GM19193 (cell line): ENCODE data around the gene TLCD2.

ENCODE experiments used
- POLR2A ChIP-seq: IDR thresholded peaks from 4 replicates; pipeline ENCODE4 v1.6.1; 2011; ENCODE audit not compliant: insufficient read depth, insufficient read length; ENCODE audit errors: extremely low read depth

Gene TLCD2

DNA sequence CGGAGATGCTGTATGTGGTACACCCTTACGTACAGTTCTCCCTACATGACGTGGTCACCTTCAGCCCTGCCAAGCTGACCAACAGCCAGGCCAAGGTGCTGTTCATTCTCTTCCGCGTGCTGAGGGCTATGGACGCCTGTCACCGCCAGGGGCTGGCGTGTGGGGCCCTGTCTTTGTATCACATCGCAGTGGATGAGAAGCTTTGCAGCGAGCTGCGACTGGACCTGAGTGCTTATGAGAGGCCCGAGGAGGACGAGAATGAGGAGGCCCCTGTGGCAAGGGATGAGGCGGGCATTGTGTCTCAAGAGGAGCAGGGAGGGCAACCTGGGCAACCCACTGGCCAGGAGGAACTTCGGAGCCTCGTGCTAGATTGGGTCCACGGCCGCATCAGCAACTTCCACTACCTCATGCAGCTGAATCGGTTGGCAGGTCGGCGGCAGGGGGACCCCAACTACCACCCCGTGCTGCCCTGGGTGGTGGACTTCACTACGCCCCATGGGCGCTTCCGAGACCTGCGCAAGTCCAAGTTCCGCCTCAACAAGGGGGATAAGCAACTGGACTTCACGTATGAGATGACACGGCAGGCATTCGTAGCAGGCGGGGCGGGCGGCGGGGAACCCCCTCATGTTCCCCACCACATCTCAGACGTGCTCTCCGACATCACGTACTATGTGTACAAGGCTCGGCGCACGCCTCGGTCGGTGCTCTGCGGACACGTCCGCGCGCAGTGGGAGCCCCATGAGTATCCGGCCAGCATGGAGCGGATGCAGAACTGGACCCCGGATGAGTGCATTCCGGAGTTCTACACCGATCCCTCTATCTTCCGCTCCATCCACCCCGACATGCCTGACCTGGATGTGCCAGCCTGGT, 15.7 kb upstream of the TLCD2 start:
- TF ChIP-seq POLR2A, result no peak

- TF ChIP-seq POLR2A, result no peak
Observed at GRCh38 chr17:1724869-1725641, 14.9 kb upstream of the TLCD2 start.

GRCh38 chr17:1724351-1724868, 14.2 kb upstream of the TLCD2 start, which contains the start of gene WDR81:
WDR81 (plus strand) TSS chr17:1724704; CDS start chr17:1724960, 256 bp downstream.
- TF ChIP-seq POLR2A, result peak; percentile 40

DNA sequence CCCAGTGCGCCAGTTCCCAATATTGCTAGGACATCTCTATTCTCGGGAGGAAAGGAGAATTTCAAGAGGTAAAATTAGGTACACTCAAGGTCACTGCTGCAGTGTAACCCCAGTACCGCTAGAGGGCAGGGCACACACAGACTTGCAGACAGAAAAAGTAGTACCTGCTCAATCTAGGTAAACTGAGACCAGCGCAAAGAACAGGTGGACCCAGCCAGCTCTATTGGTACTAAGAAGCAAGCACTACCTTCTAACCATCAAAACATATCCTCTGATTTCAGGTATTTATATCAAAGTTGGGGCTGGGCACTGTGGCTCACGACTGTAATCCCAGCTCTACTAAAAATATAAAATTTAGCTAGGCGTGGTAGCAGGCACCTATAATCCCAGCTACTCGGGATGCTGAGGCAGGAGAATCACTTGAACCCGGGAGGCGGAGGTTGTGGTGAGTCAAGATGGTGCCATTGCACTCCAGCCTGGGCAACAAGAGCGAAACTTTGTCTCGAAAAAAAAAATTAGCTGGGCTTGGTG, 10.7 kb upstream of the TLCD2 start:
- no peak for TF ChIP-seq POLR2A

GRCh38 chr17:1718362-1719165, 8.4 kb upstream of the TLCD2 start:
- TF ChIP-seq POLR2A, result no peak

GRCh38 chr17:1716912-1717695, 6.9 kb upstream of the TLCD2 start:
- TF ChIP-seq POLR2A, result peak; percentile 39

- peak; percentile 95 for TF ChIP-seq POLR2A
Observed at GRCh38 chr17:1716076-1716911, 6.1 kb upstream of the TLCD2 start.

DNA sequence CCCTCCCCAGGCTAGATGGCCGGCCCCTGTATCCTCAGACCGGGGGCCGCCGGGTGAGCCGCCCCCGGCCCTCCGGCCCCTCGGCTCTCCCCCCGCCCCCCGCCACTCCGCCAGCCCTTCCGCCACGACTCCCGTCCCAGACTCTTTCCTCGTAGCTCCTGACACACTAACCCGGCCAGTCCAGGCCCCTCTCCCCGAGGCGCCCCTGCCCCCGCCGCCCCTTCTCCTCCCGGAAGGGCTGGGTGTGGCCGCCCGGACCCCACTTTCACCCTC, 5.6 kb upstream of the TLCD2 start:
- TF ChIP-seq POLR2A, result no peak

DNA sequence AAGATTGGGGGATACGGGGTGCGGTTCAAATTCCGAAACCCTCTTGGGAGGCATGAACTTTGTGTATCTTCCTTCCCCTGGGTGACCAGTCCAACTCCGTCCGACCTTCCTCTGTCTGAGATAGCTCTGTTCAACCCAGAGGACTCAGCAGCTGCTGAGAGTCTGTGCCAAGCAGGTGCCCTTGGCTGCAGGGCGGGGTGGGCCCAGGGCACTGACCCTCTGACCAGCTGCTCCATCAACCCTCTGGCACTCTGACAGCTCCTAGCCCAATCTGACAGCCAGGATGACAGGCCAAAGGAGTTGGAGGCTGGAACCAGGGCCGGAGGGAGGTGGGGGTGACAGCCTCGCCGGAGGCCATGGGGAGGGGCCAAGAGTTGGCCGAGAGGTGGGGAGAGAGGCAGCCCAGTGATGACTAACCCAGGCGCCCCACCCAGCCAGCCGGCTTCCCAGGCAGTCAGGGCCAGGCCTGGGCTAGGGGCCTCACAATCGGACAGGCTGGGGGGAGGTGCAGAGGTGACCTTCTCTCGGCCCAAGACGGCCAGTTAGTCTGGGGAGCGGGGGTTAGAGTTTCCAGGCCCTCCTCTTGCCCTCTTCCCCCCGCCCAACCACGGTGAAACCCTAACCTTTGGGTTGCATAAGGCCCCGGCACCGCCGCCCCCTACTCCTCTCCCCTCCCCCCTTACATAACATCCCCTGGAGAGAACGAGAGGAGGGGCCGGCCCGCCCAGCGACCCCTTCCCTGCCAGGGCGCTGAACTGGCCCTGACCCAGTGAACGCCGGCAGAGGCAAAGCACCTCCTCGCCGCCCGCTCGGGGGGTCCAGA, 5.0 kb upstream of the TLCD2 start:
- no peak for TF ChIP-seq POLR2A

GRCh38 chr17:1714427-1714979, 4.3 kb upstream of the TLCD2 start:
- TF ChIP-seq POLR2A, result no peak

DNA sequence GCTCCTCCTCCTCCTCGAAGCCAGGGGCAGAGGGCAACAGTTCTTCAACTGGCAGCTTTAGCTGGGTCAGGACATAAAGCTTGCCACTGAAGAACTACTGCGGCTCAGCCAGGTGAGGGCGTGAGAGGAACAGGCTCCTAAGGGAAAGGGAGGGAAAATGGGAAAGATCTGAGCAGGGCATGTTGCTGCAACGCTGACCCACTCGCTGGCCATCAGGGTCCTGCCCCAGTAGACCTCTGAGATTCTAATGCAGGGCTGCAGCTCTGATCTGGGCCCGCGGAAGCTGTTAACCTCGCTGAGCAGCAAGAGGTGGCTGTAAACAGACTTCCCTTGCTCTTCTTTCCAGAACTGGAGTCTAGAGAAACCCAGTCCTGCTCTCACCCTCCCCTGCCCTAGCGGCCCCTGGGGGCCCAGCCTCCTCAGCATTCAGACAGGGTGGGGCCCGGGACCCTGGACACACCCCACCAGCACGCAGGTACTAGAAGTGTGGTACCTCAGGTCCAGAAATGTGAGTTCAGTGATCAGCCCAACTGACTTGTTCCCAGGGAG, 3.8 kb upstream of the TLCD2 start:
- TF ChIP-seq POLR2A, result no peak
